Measurements from ENCODE around the gene CDT1. TPM values are rescaled to one million over a fixed set of nuclear protein-coding genes. Genes with fewer than 3 reads are reported as not detected.

Gene CDT1
- total and polyA plus RNA-seq, 7 experiments from 2014 or later, result 0.09 to 79.2 (median 0.67) TPM; not detected in 1

GRCh38 chr16:88816736-88817535 is 13.3 kb downstream of the CDT1 start:
- Mint-ChIP-seq H3K27me3 (no peaks in the 10 kb centered on the region), H3K9me3 (no peaks in the 10 kb centered on the region), H3K36me3 (no peaks in the 10 kb centered on the region), H3K4me3 (no peak overlapping the region), H3K4me1 (peaks cover 0 to 6% (median under 1%) of the 10 kb centered on the region in 7 donors), H3K27ac (no peak overlapping the region)
- DNase-seq, result no peak
- H3K4me3 ChIP-seq (ENCODE audit: low read length), result no peak overlapping the region
- H3K27me3 ChIP-seq (ENCODE audit: control insufficient read depth in 2 of 2, insufficient read depth in 2 of 2, low read length in 2 of 2), result no peaks in the 10 kb centered on the region
- H3K36me3 ChIP-seq (ENCODE audit: control insufficient read depth in 2 of 3, insufficient read depth in 3 of 3, low read length in 3 of 3), result peaks cover 0 to 13% (median 0%) of the 10 kb centered on the region in 3 experiments
- POLR2A ChIA-PET, result interaction anchor here (0.8 to 0.9 kb wide), 2 partner anchors 40 to 400 kb away, joined by 3 read pairs; partner anchors contain the start of genes GALNS, TRAPPC2L and ZNF778
- intact Hi-C loops (cut with micrococcal nuclease), result loop anchor here (1.0 kb wide), 3 partner anchors 40 to 399 kb away; partner anchors contain the start of gene TRAPPC2L (in 1 of the 2)
- no peaks in the 10 kb centered on the region for H3K4me1 ChIP-seq (ENCODE audit: control insufficient read depth in 2 of 2, insufficient read depth in 2 of 2, low read length in 2 of 2)
- CTCF ChIA-PET, result interaction anchor here (0.8 to 1.2 kb wide), 3 partner anchors 280 to 424 kb away, joined by 3 to 4 read pairs (median 3); no protein-coding TSS in a partner anchor
- H3K27ac ChIP-seq (ENCODE audit: low read depth, low read length), result no peak overlapping the region
- ATAC-seq, result no peak
- no peaks in the 10 kb centered on the region for H3K9me3 ChIP-seq (ENCODE audit: control insufficient read depth in 2 of 3, low read length in 3 of 3)

- CTCF ChIA-PET, result interaction anchor here (0.8 kb wide), 1 partner anchor 392 kb away, joined by 3 read pairs; no protein-coding TSS in a partner anchor
- Mint-ChIP-seq H3K36me3 (peaks cover 0 to 4% (median 0%) of the 10 kb centered on the region in 5 donors), H3K27ac (peak overlapping the region in 1 of 9 donors; percentile 41), H3K9me3 (no peaks in the 10 kb centered on the region), H3K4me3 (no peak overlapping the region), H3K27me3 (no peaks in the 10 kb centered on the region), H3K4me1 (peaks cover 0 to 4% (median 0%) of the 10 kb centered on the region in 7 donors)
- no peak overlapping the region for H3K4me3 ChIP-seq (ENCODE audit: low read length)
- ATAC-seq, result no peak
- H3K27me3 ChIP-seq (ENCODE audit: control insufficient read depth in 2 of 2, insufficient read depth in 2 of 2, low read length in 2 of 2), result no peaks in the 10 kb centered on the region
- no peaks in the 10 kb centered on the region for H3K4me1 ChIP-seq (ENCODE audit: control insufficient read depth in 2 of 2, insufficient read depth in 2 of 2, low read length in 2 of 2)
- no peak for DNase-seq
- intact Hi-C loops (cut with micrococcal nuclease), result no loop called here
- POLR2A ChIA-PET, result interaction anchor here (1.4 kb wide), 1 partner anchor 40 kb away, joined by 4 read pairs; no protein-coding TSS in a partner anchor
- no peak overlapping the region for H3K27ac ChIP-seq (ENCODE audit: low read depth, low read length)
- H3K9me3 ChIP-seq (ENCODE audit: control insufficient read depth in 2 of 3, low read length in 3 of 3), result no peaks in the 10 kb centered on the region
- H3K36me3 ChIP-seq (ENCODE audit: control insufficient read depth in 2 of 3, insufficient read depth in 3 of 3, low read length in 3 of 3), result peaks cover 0 to 23% (median 0%) of the 10 kb centered on the region in 3 experiments
These were observed 14.4 kb downstream of the CDT1 start for GRCh38 chr16:88817785-88818574.

DNA sequence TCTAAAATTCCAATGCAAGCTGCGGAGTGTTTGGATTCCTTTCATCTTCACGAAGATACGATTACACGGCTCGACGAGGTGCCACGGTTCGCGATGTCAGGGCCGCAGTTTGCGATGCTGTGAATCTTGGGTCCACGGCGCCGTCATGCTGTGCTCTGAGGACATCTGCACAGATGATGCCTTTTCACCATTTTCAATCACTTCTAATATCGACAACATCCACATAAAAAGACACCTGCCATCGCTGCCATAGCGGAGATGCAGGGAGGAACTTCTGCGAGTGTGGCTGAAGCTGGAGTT is 14.9 kb downstream of the CDT1 start:
- Mint-ChIP-seq H3K27me3 (no peaks in the 10 kb centered on the region), H3K4me1 (peaks cover 0 to 4% (median 0%) of the 10 kb centered on the region in 7 donors), H3K27ac (peak overlapping the region in 1 of 9 donors; percentile 41), H3K9me3 (no peaks in the 10 kb centered on the region), H3K36me3 (peaks cover 0 to 6% (median 0%) of the 10 kb centered on the region in 5 donors), H3K4me3 (no peak overlapping the region)
- intact Hi-C loops (cut with micrococcal nuclease), result no loop called here
- no peak for DNase-seq
- ChIA-PET CTCF (no interaction called here), POLR2A (interaction anchor here (1.4 kb wide), 1 partner anchor 39 kb away, joined by 4 read pairs; no protein-coding TSS in a partner anchor)
- Histone ChIP-seq H3K36me3 (ENCODE audit: control insufficient read depth in 2 of 3, insufficient read depth in 3 of 3, low read length in 3 of 3) (peaks cover 0 to 24% (median 0%) of the 10 kb centered on the region in 3 experiments), H3K27ac (ENCODE audit: low read depth, low read length) (no peak overlapping the region), H3K27me3 (ENCODE audit: control insufficient read depth in 2 of 2, insufficient read depth in 2 of 2, low read length in 2 of 2) (no peaks in the 10 kb centered on the region), H3K4me3 (ENCODE audit: low read length) (no peak overlapping the region), H3K4me1 (ENCODE audit: control insufficient read depth in 2 of 2, insufficient read depth in 2 of 2, low read length in 2 of 2) (no peaks in the 10 kb centered on the region), H3K9me3 (ENCODE audit: control insufficient read depth in 2 of 3, low read length in 3 of 3) (no peaks in the 10 kb centered on the region)
- no peak for ATAC-seq

- ChIA-PET POLR2A (interaction anchor here (1.4 kb wide), 1 partner anchor 39 kb away, joined by 4 read pairs; no protein-coding TSS in a partner anchor), CTCF (no interaction called here)
- H3K36me3 ChIP-seq (ENCODE audit: control insufficient read depth in 2 of 3, insufficient read depth in 3 of 3, low read length in 3 of 3), result peaks cover 0 to 29% (median 0%) of the 10 kb centered on the region in 3 experiments
- intact Hi-C loops (cut with micrococcal nuclease), result no loop called here
- Mint-ChIP-seq H3K9me3 (no peaks in the 10 kb centered on the region), H3K27ac (no peak overlapping the region), H3K4me1 (no peaks in the 10 kb centered on the region), H3K27me3 (no peaks in the 10 kb centered on the region), H3K4me3 (no peak overlapping the region), H3K36me3 (peaks cover 0 to 6% (median 0%) of the 10 kb centered on the region in 5 donors)
- H3K4me3 ChIP-seq (ENCODE audit: low read length), result no peak overlapping the region
- no peaks in the 10 kb centered on the region for H3K27me3 ChIP-seq (ENCODE audit: control insufficient read depth in 2 of 2, insufficient read depth in 2 of 2, low read length in 2 of 2)
- no peak for DNase-seq
- H3K27ac ChIP-seq (ENCODE audit: low read depth, low read length), result no peak overlapping the region
- H3K4me1 ChIP-seq (ENCODE audit: control insufficient read depth in 2 of 2, insufficient read depth in 2 of 2, low read length in 2 of 2), result no peaks in the 10 kb centered on the region
- ATAC-seq, result no peak
- H3K9me3 ChIP-seq (ENCODE audit: control insufficient read depth in 2 of 3, low read length in 3 of 3), result no peaks in the 10 kb centered on the region
These were observed 15.5 kb downstream of the CDT1 start for GRCh38 chr16:88819126-88819525.

DNA sequence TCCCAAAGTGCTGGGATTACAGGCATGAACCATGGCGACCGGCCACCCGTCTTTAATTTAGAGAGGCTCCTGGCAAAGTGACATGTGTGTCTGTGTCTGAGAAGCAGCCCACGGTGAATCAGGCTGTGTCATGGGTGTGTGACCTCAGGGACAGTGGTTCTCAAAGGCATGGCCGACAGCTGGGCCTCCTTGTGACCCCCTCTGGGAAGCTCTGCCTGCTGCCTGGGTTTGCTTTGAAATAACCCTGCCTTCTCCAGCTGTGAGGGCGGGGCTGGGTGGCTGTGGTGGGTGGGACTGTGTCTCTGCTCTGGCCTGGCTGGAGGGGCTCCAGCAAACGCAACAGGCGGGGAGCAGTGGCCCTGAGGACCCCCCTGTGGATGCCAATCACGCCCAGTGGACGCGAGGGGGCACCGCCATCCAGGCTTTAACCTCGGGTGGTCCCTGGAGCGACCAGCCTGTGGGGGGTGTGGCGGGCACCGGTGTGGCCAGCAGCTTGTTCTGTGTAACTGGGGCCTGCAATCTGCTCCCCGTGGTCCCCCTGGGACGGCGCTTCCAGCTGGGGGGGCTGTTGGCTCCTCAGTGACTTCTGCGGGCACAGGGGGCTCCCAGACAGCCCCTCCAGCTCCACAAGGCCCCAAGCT is 16.9 kb downstream of the CDT1 start:
- H3K27me3 Mint-ChIP-seq, result no peaks in the 10 kb centered on the region
- ATAC-seq, result no peak
- H3K4me3 ChIP-seq (ENCODE audit: low read length), result no peak overlapping the region
- no peak overlapping the region for H3K4me3 Mint-ChIP-seq
- no peaks in the 10 kb centered on the region for H3K9me3 Mint-ChIP-seq
- intact Hi-C loops (cut with micrococcal nuclease), result no loop called here
- no peaks in the 10 kb centered on the region for H3K4me1 ChIP-seq (ENCODE audit: control insufficient read depth in 2 of 2, insufficient read depth in 2 of 2, low read length in 2 of 2)
- peaks cover 0 to 38% (median 0%) of the 10 kb centered on the region in 3 experiments for H3K36me3 ChIP-seq (ENCODE audit: control insufficient read depth in 2 of 3, insufficient read depth in 3 of 3, low read length in 3 of 3)
- no peak overlapping the region for H3K27ac Mint-ChIP-seq
- H3K27me3 ChIP-seq (ENCODE audit: control insufficient read depth in 2 of 2, insufficient read depth in 2 of 2, low read length in 2 of 2), result no peaks in the 10 kb centered on the region
- no peaks in the 10 kb centered on the region for H3K4me1 Mint-ChIP-seq
- ChIA-PET POLR2A (no interaction called here), CTCF (no interaction called here)
- H3K27ac ChIP-seq (ENCODE audit: low read depth, low read length), result no peak overlapping the region
- no peak for DNase-seq
- H3K36me3 Mint-ChIP-seq, result peaks cover 0 to 6% (median 0%) of the 10 kb centered on the region in 5 donors
- no peaks in the 10 kb centered on the region for H3K9me3 ChIP-seq (ENCODE audit: control insufficient read depth in 2 of 3, low read length in 3 of 3)

- Mint-ChIP-seq H3K27ac (no peak overlapping the region), H3K36me3 (peaks cover 0 to 6% (median 0%) of the 10 kb centered on the region in 5 donors), H3K4me1 (no peaks in the 10 kb centered on the region), H3K27me3 (no peaks in the 10 kb centered on the region), H3K4me3 (no peak overlapping the region), H3K9me3 (no peaks in the 10 kb centered on the region)
- POLR2A ChIA-PET, result no interaction called here
- Histone ChIP-seq H3K27me3 (ENCODE audit: control insufficient read depth in 2 of 2, insufficient read depth in 2 of 2, low read length in 2 of 2) (no peaks in the 10 kb centered on the region), H3K9me3 (ENCODE audit: control insufficient read depth in 2 of 3, low read length in 3 of 3) (no peaks in the 10 kb centered on the region), H3K4me3 (ENCODE audit: low read length) (no peak overlapping the region), H3K4me1 (ENCODE audit: control insufficient read depth in 2 of 2, insufficient read depth in 2 of 2, low read length in 2 of 2) (no peaks in the 10 kb centered on the region), H3K36me3 (ENCODE audit: control insufficient read depth in 2 of 3, insufficient read depth in 3 of 3, low read length in 3 of 3) (peaks cover 0 to 41% (median 0%) of the 10 kb centered on the region in 3 experiments), H3K27ac (ENCODE audit: low read depth, low read length) (no peak overlapping the region)
- DNase-seq (no peak), ATAC-seq (no peak)
- intact Hi-C loops (cut with micrococcal nuclease), result no loop called here
- CTCF ChIA-PET, result no interaction called here
These were observed 17.7 kb downstream of the CDT1 start for GRCh38 chr16:88821168-88821850.
